ENCODE measurements around the gene ZNF888.

DNA sequence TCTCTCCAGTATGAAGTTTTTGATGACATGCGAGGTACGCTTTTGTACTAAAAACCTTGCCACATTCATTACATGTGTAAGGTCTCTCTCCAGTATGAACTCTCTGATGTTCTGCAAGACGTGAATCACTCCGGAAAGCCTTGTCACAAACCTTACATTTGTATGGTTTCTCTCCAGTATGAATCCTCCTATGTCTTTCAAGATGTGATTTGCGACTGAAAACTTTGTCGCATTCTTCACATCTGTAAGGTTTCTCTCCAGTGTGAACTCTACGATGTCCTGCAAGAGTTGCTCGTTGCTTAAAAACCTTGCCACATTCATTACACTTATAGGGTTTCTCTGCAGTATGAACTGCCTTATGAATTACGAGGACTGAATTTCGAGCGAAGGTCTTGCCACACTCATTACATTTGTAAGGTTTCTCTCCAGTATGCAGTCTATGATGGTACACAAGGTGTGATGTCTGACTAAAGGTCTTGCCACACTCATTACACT lies 42.3 kb downstream of the ZNF888 start:
- TF ChIP-seq POLR2AphosphoS5 (IDR thresholded peaks at IDR 0.05): no peak
- TF ChIP-seq, protein P1, sequence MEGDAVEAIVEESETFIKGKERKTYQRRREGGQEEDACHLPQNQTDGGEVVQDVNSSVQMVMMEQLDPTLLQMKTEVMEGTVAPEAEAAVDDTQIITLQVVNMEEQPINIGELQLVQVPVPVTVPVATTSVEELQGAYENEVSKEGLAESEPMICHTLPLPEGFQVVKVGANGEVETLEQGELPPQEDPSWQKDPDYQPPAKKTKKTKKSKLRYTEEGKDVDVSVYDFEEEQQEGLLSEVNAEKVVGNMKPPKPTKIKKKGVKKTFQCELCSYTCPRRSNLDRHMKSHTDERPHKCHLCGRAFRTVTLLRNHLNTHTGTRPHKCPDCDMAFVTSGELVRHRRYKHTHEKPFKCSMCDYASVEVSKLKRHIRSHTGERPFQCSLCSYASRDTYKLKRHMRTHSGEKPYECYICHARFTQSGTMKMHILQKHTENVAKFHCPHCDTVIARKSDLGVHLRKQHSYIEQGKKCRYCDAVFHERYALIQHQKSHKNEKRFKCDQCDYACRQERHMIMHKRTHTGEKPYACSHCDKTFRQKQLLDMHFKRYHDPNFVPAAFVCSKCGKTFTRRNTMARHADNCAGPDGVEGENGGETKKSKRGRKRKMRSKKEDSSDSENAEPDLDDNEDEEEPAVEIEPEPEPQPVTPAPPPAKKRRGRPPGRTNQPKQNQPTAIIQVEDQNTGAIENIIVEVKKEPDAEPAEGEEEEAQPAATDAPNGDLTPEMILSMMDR (IDR thresholded peaks at IDR 0.05): no peak

Data from transverse colon (tissue), 4 donors.